ENCODE results near the gene RYR1. TPM values are rescaled to one million over a fixed set of nuclear protein-coding genes. Genes with fewer than 3 reads are reported as not detected.
A peak's percentile ranks its signal among the peaks of the same experiment; 100 is the strongest.

Gene RYR1
- total RNA-seq, 4 donors from 2014 or later, result 0.82 to 1.6 (median 1.5) TPM

DNA sequence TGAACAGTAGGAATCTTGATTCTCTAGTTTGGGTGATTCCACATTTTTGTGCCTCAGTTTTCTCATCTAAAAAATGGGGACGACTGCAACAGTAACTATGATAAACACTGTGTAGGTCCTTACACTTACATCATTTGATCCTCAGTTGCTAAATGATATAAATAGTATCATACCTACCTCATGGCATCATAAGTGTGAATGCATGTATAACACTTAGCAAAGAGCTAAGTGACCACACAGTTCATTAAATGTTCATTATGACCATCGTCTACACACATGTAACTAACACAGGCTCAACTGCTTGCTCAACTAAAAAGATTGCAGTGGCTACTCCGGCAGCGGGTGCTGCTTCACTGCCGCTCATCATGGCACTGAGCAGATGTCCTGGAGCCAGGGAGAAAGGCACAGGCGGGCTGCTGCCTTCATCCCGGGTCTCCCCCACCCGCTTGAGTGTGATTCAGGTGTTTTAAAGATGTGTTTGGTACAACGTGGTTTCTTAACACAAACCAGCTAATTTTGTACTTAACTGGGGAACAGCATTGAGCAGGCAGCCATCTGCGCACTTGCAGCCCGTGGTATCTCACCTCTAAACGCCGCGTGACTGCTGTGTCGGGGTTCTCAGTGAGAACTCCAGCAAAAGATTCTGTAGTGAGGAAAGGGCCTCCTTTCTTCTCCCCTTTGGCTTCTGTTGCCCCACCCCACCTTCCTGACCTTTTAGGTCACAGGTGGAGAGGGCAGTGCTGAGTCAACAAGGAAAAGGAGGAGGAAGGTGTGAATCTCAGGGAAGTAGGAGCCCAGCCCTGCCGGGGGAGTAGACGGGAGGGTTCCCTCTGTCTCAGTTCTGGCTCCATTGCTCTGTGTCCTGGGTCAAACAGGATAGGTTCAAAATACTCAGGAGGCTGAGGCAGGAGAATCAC lies 202.2 kb downstream of the RYR1 start:
- Histone ChIP-seq H3K36me3 (peaks cover 0 to 74% of the 10 kb centered on the region in 2 donors), H3K9me3 (no peaks in the 10 kb centered on the region), H3K27me3 (no peaks in the 10 kb centered on the region), H3K27ac (peak overlapping the region in 3 of 4 donors; percentile 57 to 66 (median 62)), H3K4me1 (peaks cover 0 to 23% (median 0%) of the 10 kb centered on the region in 3 donors), H3K4me3 (no peak overlapping the region)
- TF ChIP-seq POLR2AphosphoS5 (IDR thresholded peaks at IDR 0.05) (no peak), POLR2A (IDR thresholded peaks at IDR 0.05) (no peak), EP300 (IDR thresholded peaks at IDR 0.05) (no peak)
- TF ChIP-seq, protein P1, sequence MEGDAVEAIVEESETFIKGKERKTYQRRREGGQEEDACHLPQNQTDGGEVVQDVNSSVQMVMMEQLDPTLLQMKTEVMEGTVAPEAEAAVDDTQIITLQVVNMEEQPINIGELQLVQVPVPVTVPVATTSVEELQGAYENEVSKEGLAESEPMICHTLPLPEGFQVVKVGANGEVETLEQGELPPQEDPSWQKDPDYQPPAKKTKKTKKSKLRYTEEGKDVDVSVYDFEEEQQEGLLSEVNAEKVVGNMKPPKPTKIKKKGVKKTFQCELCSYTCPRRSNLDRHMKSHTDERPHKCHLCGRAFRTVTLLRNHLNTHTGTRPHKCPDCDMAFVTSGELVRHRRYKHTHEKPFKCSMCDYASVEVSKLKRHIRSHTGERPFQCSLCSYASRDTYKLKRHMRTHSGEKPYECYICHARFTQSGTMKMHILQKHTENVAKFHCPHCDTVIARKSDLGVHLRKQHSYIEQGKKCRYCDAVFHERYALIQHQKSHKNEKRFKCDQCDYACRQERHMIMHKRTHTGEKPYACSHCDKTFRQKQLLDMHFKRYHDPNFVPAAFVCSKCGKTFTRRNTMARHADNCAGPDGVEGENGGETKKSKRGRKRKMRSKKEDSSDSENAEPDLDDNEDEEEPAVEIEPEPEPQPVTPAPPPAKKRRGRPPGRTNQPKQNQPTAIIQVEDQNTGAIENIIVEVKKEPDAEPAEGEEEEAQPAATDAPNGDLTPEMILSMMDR (IDR thresholded peaks at IDR 0.05), result no peak
- no peak for ATAC-seq
- WGBS, 2 donors (ENCODE audit: low coverage in 1 of 2), result 79 to 83% methylated on average over 12 to 13 of the region's 17 CpGs

Other genes with a start within 250 kb of the RYR1 start
- gene DPF1, start 209.5 kb upstream of the RYR1 start, total RNA-seq, result not detected
- gene PPP1R14A, start 177.3 kb upstream of the RYR1 start, total RNA-seq, result 100 to 1,000 TPM; 226 to 468 (median 332) TPM
- 10 to 100 TPM in 2 of 4 donors, 1 to 10 TPM in 2; 2.1 to 51.7 (median 10.9) TPM for gene SPINT2, start 169.1 kb upstream of the RYR1 start, total RNA-seq
- gene C19orf33, start 129.4 kb upstream of the RYR1 start, total RNA-seq, result 10 to 100 TPM in 1 of 4 donors, 1 to 10 TPM in 2, not detected in 1; 4.7 to 48.7 (median 7.9) TPM
- 10 to 100 TPM; 14.0 to 20.7 (median 17.1) TPM for gene YIF1B, start 117.7 kb upstream of the RYR1 start, total RNA-seq
- 1 to 10 TPM; 2.3 to 9.3 (median 6.1) TPM for gene KCNK6, start 113.8 kb upstream of the RYR1 start, total RNA-seq
- 1 to 10 TPM in 3 of 4 donors, under 1 TPM in 1; 0.07 to 4.7 (median 2.6) TPM for gene CATSPERG, start 97.9 kb upstream of the RYR1 start, total RNA-seq
- gene PSMD8, start 59.1 kb upstream of the RYR1 start, total RNA-seq, result 100 to 1,000 TPM; 161 to 208 (median 171) TPM
- under 1 TPM in 1 of 4 donors, not detected in 3; 0.12 TPM for gene GGN, start 45.7 kb upstream of the RYR1 start, total RNA-seq
- under 1 TPM; 0.05 to 0.81 (median 0.33) TPM for gene SPRED3, start 45.0 kb upstream of the RYR1 start, total RNA-seq
- gene FAM98C, start 30.6 kb upstream of the RYR1 start, total RNA-seq, result 10 to 100 TPM in 2 of 4 donors, 1 to 10 TPM in 2; 8.7 to 27.1 (median 15.9) TPM
- 1 to 10 TPM; 1.2 to 4.7 (median 4.0) TPM for gene RASGRP4, start 7.5 kb upstream of the RYR1 start, total RNA-seq
- 10 to 100 TPM in 1 of 4 donors, 1 to 10 TPM in 2, under 1 TPM in 1; 0.62 to 16.1 (median 3.1) TPM for gene MAP4K1, start 184.3 kb downstream of the RYR1 start, total RNA-seq
- gene EIF3K, start 185.5 kb downstream of the RYR1 start, total RNA-seq, result 100 to 1,000 TPM; 392 to 489 (median 414) TPM
- 100 to 1,000 TPM; 337 to 938 (median 507) TPM for gene ACTN4, start 214.0 kb downstream of the RYR1 start, total RNA-seq

Measured in gastroesophageal sphincter (tissue), 4 donors.